LNCAP (cell line): ENCODE measurements around the gene MPRIP.

Experiments
- TF ChIP-seq, protein P1 (sequence below): fragments of 450-650 bp; IDR thresholded peaks from 2 replicates; pipeline ENCODE4 v1.5.1; 2017; ENCODE audit warnings: mild to moderate bottlenecking

Gene MPRIP

GRCh38 chr17:17224137-17224536 lies 181.9 kb downstream of the MPRIP start:
- TF ChIP-seq, protein P1, sequence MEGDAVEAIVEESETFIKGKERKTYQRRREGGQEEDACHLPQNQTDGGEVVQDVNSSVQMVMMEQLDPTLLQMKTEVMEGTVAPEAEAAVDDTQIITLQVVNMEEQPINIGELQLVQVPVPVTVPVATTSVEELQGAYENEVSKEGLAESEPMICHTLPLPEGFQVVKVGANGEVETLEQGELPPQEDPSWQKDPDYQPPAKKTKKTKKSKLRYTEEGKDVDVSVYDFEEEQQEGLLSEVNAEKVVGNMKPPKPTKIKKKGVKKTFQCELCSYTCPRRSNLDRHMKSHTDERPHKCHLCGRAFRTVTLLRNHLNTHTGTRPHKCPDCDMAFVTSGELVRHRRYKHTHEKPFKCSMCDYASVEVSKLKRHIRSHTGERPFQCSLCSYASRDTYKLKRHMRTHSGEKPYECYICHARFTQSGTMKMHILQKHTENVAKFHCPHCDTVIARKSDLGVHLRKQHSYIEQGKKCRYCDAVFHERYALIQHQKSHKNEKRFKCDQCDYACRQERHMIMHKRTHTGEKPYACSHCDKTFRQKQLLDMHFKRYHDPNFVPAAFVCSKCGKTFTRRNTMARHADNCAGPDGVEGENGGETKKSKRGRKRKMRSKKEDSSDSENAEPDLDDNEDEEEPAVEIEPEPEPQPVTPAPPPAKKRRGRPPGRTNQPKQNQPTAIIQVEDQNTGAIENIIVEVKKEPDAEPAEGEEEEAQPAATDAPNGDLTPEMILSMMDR = no peak

DNA sequence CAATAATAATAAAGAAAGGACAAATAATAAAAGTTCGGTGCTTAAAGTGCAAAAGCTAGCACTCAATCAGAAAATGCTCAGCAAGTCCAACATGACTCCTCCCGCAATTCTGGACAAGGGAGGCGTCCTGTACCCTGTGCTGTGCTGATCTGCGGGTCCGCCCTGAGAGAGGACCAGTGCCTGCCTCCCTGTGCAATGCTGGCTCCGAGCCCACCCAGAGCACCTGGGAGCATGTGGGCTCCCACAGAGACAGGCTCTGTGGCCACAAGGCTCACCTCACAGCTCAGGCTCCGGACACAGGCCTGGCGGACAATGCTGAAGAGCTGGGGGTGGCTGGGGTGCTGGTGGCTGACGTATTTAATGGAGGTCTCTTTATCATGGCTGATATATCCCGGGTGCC lies 183.6 kb downstream of the MPRIP start:
- TF ChIP-seq, protein P1 = no peak

DNA sequence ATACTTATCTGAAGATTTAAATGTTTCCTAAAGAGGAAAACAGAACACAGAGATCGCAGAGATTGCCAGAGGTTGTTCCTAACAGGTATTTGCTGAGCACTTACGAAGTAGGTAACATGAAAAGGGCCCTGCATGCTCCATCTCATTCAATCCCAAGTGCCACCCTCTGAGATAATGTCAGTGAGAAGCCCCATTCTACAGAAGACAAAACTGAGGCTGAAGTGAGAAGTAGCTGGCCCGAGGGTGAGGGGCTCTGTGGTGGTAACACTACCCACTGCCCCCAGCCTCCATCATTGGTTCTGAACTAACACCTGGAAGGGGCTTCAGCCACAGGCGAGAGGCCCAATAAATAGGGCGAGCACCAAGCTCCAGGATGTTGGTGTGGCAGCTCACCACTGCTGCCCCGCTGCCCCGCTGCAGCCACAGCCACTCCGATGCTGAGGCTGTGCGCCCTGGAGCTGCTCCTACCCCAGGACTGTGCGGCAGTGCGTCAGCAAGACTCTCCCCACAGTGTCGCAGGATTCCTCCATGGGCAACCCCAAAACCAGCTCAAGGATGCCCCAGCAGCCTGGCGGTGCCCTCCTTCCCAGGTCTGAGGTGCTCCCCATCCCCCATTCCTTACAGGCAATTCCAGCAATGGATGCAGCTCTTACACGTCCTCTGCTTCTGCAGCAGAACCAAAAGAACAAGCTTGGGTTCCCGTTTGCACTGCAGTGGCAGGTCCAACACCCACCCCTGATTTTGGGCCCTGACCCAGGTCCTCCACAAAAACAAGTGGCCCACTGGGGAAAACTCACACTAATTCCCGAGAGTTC lies 184.4 kb downstream of the MPRIP start:
- TF ChIP-seq, protein P1 = no peak

DNA sequence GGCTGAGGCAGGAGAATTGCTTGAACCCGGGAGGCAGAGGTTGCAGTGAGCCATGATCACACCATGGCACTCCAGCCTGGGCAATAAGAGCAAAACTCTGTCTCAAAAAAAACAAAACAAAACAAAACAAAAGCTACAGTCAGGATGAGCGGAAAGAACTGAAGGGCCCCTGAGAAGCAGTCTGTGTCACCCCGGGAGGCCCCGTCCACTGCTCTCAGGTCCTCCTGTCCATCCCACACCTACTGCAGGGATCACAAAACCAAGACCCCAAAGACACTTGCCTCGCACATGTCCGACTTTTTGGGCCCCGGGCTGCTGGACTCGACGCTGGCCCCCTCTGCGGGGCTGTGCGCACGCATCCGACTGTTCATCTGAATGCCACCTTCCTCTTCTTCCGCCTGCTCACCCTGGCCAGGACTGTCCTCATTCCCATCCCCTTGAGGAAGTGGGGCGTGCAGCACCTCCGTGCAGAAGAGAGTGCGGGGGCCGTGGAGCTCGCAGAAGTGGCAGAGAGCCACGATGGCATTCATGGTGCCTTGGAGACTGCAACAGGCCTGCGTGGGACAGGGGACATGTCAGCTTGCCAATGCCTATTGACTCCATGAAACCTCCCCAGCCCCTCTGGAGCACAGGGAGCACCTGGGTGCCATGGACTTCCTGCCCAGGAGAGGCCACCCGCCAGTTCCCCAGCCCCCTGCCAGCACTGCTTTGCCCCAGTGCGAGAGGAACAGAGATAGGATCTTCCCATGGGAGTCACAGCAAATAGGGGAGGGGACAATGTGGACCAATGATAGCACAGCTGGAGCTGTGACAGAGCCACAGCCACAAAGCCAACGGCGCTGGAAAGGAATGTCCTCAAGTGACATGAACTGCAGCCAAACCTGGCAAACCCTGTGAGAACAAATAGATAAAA lies 185.6 kb downstream of the MPRIP start:
- TF ChIP-seq, protein P1 = no peak

- TF ChIP-seq, protein P1 = no peak
These were observed 186.4 kb downstream of the MPRIP start for GRCh38 chr17:17228521-17229279.

DNA sequence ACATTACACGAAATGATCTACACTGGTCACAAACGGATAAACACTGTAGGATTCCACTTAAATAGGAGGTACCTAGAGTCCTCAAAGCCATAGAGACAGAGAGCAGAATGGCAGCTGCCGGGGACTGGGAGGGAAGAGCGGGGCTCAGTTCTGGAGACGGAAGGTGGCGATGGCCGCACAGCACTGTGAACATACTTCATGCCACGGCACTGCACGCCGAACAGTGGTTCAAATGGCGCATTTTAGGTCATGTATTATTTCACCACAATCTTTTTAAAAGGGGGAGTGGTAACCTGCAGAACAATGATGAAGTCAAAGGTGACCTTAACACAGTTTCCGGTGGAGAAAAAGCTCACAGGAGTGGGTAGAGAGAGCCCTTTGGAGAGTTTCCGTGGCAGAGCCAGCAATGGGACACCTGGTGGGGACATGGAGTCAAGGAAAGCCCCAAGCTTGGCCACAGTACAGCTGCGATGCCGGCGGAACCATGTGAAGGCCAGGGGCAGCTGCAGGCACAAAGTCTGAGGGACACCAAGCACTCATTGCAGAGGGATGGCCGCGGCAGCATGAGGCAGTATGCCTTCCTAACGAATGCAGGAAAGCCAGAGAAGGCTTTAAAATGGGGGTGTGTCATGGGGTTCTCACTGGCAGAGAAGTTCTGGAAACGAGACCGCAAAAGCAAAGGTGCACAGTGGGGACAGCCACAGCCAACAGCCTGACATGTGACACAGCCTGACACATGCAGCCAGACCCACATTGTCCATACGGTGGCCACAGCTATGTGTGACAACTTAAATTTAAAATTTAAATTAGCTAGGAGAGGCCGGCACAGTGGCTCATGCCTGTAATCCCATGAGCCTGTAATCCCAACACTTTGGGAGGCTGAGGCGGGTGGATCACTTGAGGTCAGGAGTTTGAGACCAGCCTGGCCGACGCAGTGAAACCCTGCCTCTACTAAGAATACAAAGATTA lies 187.4 kb downstream of the MPRIP start:
- TF ChIP-seq, protein P1 = no peak
